IPS DF 6.9 (cell line): ENCODE measurements around the gene TTLL6.

Experiments used
- DNase-seq: peaks from one replicate; pipeline ENCODE4 v3.0.0-alpha.2; 2013; ENCODE audit warnings: low read depth, low spot score
- H3K27ac ChIP-seq: one replicate; pipeline ENCODE4 v1.5.1; 2013; ENCODE audit warnings: low read length, control low read depth
- H3K27me3 ChIP-seq: 2 replicates; pipeline ENCODE4 v1.6.1; 2013; ENCODE audit warnings: mild to moderate bottlenecking, low read length; ENCODE audit not compliant: control insufficient read depth, insufficient read depth
- H3K36me3 ChIP-seq: 2 replicates; pipeline ENCODE4 v1.6.1; 2013; ENCODE audit warnings: low read length; ENCODE audit not compliant: control insufficient read depth, insufficient read depth
- H3K4me1 ChIP-seq: 2 replicates; pipeline ENCODE4 v1.6.1; 2013; ENCODE audit warnings: low read length; ENCODE audit not compliant: control insufficient read depth, insufficient read depth
- H3K4me3 ChIP-seq: 2 replicates; pipeline ENCODE4 v1.5.1; 2013; ENCODE audit warnings: mild to moderate bottlenecking, low read length
- H3K9me3 ChIP-seq: 2 replicates; pipeline ENCODE4 v1.6.1; 2013; ENCODE audit warnings: low read length, inconsistent platforms; ENCODE audit not compliant: control insufficient read depth, insufficient read depth
- WGBS: extraction: QIAGEN DNeasy Blood & Tissue Kit; methylation state at CpG from one replicate; pipeline ENCODE4 v1.1.7; 2013; ENCODE audit warnings: mixed read lengths, missing lambda C conversion rate; ENCODE audit not compliant: insufficient read length, insufficient coverage; 5-methylcytosine and 5-hydroxymethylcytosine counted together

Gene TTLL6

GRCh38 chr17:48749621-48750553 lies 67.1 kb downstream of the TTLL6 start:
- H3K36me3 ChIP-seq: no peaks in the 10 kb centered on the region
- DNase-seq: no peak
- H3K4me3 ChIP-seq: no peak overlapping the region
- peaks cover 93% of the 10 kb centered on the region for H3K27me3 ChIP-seq
- no CpG with 5 or more reads among the region's 32 CpGs for WGBS
- H3K9me3 ChIP-seq: no peaks in the 10 kb centered on the region
- no peak overlapping the region for H3K27ac ChIP-seq
- H3K4me1 ChIP-seq: no peaks in the 10 kb centered on the region

GRCh38 chr17:48748718-48749566 lies 68.1 kb downstream of the TTLL6 start:
- H3K36me3 ChIP-seq: no peaks in the 10 kb centered on the region
- no peaks in the 10 kb centered on the region for H3K9me3 ChIP-seq
- no peak overlapping the region for H3K4me3 ChIP-seq
- peaks cover 93% of the 10 kb centered on the region for H3K27me3 ChIP-seq
- DNase-seq: no peak
- 100% methylated on average over 3 of the region's 16 CpGs for WGBS
- H3K4me1 ChIP-seq: no peaks in the 10 kb centered on the region
- no peak overlapping the region for H3K27ac ChIP-seq

DNA sequence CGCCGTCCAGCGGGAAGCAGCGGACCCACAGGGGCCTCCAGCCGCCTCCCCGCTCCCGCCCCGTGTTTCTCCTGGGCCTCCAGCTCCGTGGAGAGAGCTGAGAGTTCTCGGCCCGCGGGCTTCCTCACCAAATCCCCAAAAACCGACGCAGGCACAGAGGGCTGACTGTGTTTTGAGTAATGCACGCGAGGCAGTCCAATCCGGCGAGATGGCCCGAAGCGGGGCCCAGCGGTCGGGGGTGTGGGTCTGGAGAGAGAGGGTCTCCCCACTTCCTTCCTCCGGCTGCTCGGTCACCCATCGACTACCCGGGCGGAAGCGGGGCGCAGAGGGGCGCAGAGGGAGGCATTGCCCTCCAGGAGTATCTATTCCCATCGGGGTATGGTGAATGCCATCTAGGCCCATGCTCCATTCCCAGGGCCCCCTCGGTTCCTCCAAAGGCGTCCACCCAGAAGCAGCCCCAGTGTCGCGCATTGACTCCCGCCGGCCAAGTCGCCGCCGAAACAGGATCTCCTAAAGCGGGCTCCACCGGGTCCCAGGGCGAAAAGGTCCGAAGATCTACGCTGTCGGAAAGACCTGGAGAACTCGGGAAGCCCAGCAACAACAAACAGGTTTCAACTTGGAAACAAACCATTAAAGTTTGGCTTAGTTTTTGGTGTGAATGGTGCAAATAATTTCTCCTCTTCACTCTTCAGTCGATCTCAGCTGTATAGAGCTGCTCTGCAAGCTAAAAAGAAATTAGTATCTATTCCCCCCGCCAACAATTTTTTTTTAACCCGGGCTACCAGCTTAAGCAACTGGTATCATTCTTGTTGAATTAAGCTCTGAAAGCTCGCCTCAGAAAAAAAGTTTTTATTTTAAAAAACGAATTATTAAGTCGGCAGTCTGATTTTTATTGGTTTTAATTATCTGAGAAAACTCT lies 69.3 kb downstream of the TTLL6 start:
- Histone ChIP-seq H3K9me3 (no peaks in the 10 kb centered on the region), H3K27ac (no peak overlapping the region), H3K36me3 (no peaks in the 10 kb centered on the region), H3K4me1 (no peaks in the 10 kb centered on the region), H3K4me3 (no peak overlapping the region), H3K27me3 (peaks cover 93% of the 10 kb centered on the region)
- WGBS: no CpG with 5 or more reads among the region's 53 CpGs
- no peak for DNase-seq

DNA sequence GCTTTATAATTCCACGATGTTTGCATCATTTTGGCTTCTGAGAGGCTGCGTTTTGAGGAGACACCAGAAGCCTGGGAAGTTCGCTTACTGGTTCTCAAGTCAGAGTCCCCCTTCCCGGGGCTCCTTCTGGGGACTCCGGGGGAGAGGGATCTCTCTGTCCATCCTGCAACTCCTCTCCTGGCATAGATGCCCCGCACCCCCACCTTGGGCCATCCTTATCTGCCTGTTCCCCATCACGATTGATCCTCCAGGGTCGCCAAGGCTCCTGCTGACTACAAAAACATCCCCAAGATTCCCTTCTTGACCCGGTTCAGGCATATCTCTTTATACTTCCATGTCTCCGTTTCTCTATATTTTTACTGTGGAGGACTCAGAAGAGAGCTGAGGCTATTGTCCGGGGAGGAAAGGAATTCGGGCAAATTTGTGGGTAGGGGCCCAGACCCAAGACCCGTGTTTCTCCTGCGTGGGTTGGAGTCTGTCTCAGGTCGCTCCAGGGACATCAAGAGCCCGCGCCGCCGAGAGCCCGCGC lies 70.0 kb downstream of the TTLL6 start:
- H3K36me3 ChIP-seq: no peaks in the 10 kb centered on the region
- H3K27me3 ChIP-seq: peaks cover 92% of the 10 kb centered on the region
- H3K27ac ChIP-seq: no peak overlapping the region
- no CpG with 5 or more reads among the region's 21 CpGs for WGBS
- no peaks in the 10 kb centered on the region for H3K9me3 ChIP-seq
- H3K4me1 ChIP-seq: no peaks in the 10 kb centered on the region
- H3K4me3 ChIP-seq: no peak overlapping the region
- no peak for DNase-seq

DNA sequence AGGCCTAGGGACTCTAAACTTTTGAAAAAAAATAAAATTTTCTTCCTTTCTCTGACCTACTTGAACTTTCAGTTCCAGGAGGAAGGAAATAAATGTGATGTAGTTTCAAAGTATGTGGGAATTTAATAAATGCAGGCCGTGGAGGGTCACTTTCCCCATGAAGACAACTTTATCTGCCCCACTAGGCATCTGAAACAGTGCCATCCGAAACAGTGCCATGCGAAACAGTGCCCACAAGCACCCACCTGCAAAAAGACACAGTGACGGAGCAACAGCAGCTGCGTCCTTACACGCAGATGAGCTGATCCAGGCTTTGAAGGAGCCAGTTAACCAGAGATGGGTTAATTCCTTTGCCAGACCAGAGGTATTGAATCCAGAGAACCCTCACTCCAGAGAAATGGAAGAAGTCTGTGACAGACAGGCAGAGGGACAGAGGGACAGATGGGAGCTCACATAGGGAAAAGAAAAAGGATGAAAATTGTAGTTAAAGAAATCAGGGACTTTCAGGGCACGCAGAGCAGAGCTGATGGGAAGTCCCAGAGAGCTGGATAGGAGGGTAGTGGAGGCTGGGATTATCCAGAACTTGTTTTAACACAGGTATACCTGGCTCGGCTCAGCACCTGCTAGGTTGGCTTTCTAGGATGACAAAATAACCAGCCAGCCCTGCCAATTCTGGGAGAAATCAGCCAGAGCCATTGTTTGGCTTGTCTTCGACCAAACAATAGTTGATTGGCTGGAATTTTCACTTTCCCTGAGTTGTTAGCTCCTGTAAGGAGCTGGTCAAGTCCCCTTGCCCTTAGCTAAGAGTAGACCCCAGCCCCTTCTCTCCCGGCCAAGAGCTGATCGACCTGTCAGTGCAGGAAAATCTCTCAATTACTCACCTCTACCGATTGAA lies 71.4 kb downstream of the TTLL6 start:
- no peak for DNase-seq
- WGBS: no CpG with 5 or more reads among the region's 12 CpGs
- no peaks in the 10 kb centered on the region for H3K9me3 ChIP-seq

GRCh38 chr17:48740537-48740936 lies 76.5 kb downstream of the TTLL6 start:
- Histone ChIP-seq H3K27me3 (peaks cover 96% of the 10 kb centered on the region), H3K9me3 (no peaks in the 10 kb centered on the region), H3K27ac (no peak overlapping the region), H3K4me3 (no peak overlapping the region), H3K4me1 (no peaks in the 10 kb centered on the region), H3K36me3 (no peaks in the 10 kb centered on the region)
- DNase-seq: no peak

More for the DNA sequence above, 71.4 kb downstream of the TTLL6 start:
- Histone ChIP-seq H3K36me3 (no peaks in the 10 kb centered on the region), H3K27ac (no peak overlapping the region), H3K27me3 (peaks cover 91% of the 10 kb centered on the region), H3K4me1 (no peaks in the 10 kb centered on the region), H3K4me3 (no peak overlapping the region)

DNA sequence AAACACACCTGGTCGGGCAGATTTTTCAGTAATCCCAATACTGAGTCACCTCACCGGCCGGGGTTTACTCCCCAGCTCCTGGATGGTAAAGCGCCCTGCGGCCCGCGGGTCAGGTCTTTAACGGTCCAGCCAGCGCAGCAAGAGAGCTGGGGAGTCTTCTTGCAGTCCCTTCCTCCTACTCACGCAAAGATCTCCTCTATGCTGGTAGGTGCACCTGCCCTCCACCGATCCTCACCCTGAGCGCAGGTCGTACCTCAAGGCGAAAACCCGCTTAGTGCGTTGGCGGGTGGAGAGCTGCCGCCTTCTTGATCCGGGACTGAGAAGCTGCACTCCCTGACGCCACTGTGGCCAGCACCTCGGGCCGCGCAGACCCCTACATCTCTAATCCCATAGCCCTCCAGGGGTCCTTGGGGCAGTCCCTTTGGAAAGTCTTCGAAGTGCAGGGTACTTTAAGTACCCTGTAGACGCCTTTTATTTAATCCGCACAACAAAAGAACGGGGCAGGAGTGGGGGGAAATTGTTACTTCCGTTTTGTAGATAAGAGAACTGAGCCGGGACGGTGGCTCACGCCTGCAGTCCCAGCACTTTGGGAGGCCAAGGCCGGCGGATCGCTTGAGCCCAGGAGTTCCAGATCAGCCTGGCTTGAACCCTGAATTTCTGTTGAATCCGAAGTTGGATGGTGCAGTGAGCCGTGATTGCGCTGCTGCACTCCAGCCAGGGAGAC lies 78.1 kb downstream of the TTLL6 start:
- Histone ChIP-seq H3K27me3 (peaks cover 96% of the 10 kb centered on the region), H3K36me3 (no peaks in the 10 kb centered on the region), H3K9me3 (no peaks in the 10 kb centered on the region), H3K4me1 (no peaks in the 10 kb centered on the region; the same call in 1 of the 2 replicates), H3K4me3 (no peak overlapping the region), H3K27ac (no peak overlapping the region)
- no peak for DNase-seq
- WGBS: no CpG with 5 or more reads among the region's 37 CpGs

DNA sequence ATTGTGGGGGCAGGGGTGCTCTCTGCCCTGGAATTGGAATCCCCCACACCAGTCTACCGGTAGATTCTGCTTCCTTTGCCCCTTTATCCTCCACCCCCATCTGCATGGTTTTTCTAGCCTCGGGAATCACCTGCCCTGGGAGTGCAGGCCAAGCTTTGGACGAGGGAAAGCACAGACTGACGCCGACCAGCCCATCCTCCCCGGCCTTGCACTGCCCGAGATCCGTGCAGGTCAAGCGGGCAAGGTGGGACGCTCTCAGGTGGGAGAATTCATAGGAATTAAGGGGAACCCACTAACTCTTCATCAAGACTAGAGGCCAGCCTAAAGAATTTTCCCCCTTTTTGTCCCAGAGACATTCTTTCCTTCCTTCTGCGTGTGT lies 78.6 kb downstream of the TTLL6 start:
- Histone ChIP-seq H3K27ac (no peak overlapping the region), H3K4me3 (no peak overlapping the region), H3K36me3 (no peaks in the 10 kb centered on the region), H3K9me3 (no peaks in the 10 kb centered on the region), H3K4me1 (no peaks in the 10 kb centered on the region; the same call in 1 of the 2 replicates), H3K27me3 (peaks cover 96% of the 10 kb centered on the region)
- WGBS: no CpG with 5 or more reads among the region's 11 CpGs
- DNase-seq: no peak
